ENCODE data around the gene RPL10. TPM values are rescaled to one million over a fixed set of nuclear protein-coding genes. Genes with fewer than 3 reads are reported as not detected.

Gene RPL10
- total and polyA plus RNA-seq, 9 of the 15 experiments (the other 6 are each of a cell fraction or from before 2014, with no cell fraction given), result 3,774 to 7,600 (median 5,014) TPM

DNA sequence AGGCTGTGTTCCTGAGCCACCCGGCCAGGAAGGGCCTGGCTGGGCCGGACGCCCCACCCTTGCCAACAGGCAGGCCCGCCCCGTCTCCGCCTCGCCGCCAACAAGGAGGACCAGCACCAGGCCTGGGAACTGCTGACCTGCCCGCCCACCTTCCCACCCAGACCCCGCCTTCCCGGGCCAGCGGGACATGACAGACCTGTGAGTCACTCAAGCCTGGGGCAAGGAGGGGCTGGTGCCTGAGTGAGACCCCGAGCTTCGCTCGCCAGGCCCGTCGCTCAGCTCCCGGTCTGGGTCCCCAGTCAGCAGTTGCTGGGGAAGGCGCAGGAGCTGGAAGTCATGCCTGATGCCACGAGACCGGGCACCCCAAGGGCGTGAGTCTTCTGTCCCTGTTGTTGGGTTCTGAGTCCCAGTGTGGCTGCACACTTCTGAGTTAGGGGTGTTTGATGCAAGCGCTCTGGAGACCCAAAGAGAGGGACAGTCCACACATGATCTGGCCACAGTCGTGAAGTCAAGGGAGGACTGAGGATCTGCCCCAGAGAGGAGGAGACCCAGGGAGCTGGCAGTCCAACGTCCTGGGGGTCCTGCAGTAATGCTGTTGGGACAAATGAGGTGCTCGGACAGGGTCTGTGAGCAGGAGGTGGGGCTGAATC lies 11.2 kb downstream of the RPL10 start, which contains the start of gene DNASE1L1 (continued):
- no peak for TF ChIP-seq ZNF699 (CRISPR knock-in tag; IDR thresholded peaks at IDR 0.05; ENCODE audit: insufficient replicate concordance)
- TF ChIP-seq ZNF175 (CRISPR knock-in tag; IDR thresholded peaks at IDR 0.05; ENCODE audit: low read depth), result no peak
- TF ChIP-seq, protein P1, sequence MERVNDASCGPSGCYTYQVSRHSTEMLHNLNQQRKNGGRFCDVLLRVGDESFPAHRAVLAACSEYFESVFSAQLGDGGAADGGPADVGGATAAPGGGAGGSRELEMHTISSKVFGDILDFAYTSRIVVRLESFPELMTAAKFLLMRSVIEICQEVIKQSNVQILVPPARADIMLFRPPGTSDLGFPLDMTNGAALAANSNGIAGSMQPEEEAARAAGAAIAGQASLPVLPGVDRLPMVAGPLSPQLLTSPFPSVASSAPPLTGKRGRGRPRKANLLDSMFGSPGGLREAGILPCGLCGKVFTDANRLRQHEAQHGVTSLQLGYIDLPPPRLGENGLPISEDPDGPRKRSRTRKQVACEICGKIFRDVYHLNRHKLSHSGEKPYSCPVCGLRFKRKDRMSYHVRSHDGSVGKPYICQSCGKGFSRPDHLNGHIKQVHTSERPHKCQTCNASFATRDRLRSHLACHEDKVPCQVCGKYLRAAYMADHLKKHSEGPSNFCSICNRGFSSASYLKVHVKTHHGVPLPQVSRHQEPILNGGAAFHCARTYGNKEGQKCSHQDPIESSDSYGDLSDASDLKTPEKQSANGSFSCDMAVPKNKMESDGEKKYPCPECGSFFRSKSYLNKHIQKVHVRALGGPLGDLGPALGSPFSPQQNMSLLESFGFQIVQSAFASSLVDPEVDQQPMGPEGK (CRISPR knock-in tag; IDR thresholded peaks at IDR 0.05; ENCODE audit: borderline replicate concordance), result no peak
- TF ChIP-seq, protein P2, sequence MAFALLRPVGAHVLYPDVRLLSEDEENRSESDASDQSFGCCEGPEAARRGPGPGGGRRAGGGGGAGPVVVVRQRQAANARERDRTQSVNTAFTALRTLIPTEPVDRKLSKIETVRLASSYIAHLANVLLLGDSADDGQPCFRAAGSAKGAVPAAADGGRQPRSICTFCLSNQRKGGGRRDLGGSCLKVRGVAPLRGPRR (CRISPR knock-in tag; IDR thresholded peaks at IDR 0.05), result no peak
- peak; percentile 76 for TF ChIP-seq HMGN3 (IDR thresholded peaks at IDR 0.05; ENCODE audit: borderline replicate concordance, extremely low read depth, insufficient read length, low read depth, low read length)
- TF ChIP-seq, protein P3, sequence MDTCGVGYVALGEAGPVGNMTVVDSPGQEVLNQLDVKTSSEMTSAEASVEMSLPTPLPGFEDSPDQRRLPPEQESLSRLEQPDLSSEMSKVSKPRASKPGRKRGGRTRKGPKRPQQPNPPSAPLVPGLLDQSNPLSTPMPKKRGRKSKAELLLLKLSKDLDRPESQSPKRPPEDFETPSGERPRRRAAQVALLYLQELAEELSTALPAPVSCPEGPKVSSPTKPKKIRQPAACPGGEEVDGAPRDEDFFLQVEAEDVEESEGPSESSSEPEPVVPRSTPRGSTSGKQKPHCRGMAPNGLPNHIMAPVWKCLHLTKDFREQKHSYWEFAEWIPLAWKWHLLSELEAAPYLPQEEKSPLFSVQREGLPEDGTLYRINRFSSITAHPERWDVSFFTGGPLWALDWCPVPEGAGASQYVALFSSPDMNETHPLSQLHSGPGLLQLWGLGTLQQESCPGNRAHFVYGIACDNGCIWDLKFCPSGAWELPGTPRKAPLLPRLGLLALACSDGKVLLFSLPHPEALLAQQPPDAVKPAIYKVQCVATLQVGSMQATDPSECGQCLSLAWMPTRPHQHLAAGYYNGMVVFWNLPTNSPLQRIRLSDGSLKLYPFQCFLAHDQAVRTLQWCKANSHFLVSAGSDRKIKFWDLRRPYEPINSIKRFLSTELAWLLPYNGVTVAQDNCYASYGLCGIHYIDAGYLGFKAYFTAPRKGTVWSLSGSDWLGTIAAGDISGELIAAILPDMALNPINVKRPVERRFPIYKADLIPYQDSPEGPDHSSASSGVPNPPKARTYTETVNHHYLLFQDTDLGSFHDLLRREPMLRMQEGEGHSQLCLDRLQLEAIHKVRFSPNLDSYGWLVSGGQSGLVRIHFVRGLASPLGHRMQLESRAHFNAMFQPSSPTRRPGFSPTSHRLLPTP (IDR thresholded peaks at IDR 0.05; ENCODE audit: borderline replicate concordance, extremely low read depth, insufficient read length), result no peak
- TF ChIP-seq TBP (optimal IDR thresholded peaks at IDR 0.05; ENCODE audit: low read depth, low read length), result no peak
- TF ChIP-seq NCOA1 (IDR thresholded peaks at IDR 0.05; ENCODE audit: low read depth), result no peak
- no peak for TF ChIP-seq PCBP1 (IDR thresholded peaks at IDR 0.05; ENCODE audit: low read depth, low read length, poor library complexity, severe bottlenecking)
- no peak for TF ChIP-seq PRMT5 (CRISPR knock-in tag; IDR thresholded peaks at IDR 0.05)
- TF ChIP-seq POLR2H (tag; IDR thresholded peaks at IDR 0.05; ENCODE audit: low read depth), result no peak
- no peak for TF ChIP-seq HLTF (IDR thresholded peaks at IDR 0.05)
- TF ChIP-seq ZNF589 (CRISPR knock-in tag; IDR thresholded peaks at IDR 0.05; ENCODE audit: low read depth), result no peak
- TF ChIP-seq MBD2 (IDR thresholded peaks at IDR 0.05; ENCODE audit: borderline replicate concordance, low read depth), result 0 out of 2 replicates have a peak, but pooled peaks have one; percentile 31
- no peak for TF ChIP-seq NFXL1 (CRISPR knock-in tag; IDR thresholded peaks at IDR 0.05)
- peak; percentile 73 for TF ChIP-seq POLR2G (IDR thresholded peaks at IDR 0.05; ENCODE audit: low read depth, low read length)
- TF ChIP-seq, protein P4, sequence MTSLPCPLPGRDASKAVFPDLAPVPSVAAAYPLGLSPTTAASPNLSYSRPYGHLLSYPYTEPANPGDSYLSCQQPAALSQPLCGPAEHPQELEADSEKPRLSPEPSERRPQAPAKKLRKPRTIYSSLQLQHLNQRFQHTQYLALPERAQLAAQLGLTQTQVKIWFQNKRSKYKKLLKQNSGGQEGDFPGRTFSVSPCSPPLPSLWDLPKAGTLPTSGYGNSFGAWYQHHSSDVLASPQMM (CRISPR knock-in tag; IDR thresholded peaks at IDR 0.05), result no peak
- no peak for TF ChIP-seq KLF6 (CRISPR knock-in tag; IDR thresholded peaks at IDR 0.05; ENCODE audit: borderline replicate concordance)
- TF ChIP-seq CEBPG (CRISPR knock-in tag; IDR thresholded peaks at IDR 0.05), result no peak
- no peak for TF ChIP-seq CEBPG (tag; conservative IDR thresholded peaks at IDR 0.05 in 1 of 2, IDR thresholded peaks at IDR 0.05 in 1 of 2)
- TF ChIP-seq, protein P5, sequence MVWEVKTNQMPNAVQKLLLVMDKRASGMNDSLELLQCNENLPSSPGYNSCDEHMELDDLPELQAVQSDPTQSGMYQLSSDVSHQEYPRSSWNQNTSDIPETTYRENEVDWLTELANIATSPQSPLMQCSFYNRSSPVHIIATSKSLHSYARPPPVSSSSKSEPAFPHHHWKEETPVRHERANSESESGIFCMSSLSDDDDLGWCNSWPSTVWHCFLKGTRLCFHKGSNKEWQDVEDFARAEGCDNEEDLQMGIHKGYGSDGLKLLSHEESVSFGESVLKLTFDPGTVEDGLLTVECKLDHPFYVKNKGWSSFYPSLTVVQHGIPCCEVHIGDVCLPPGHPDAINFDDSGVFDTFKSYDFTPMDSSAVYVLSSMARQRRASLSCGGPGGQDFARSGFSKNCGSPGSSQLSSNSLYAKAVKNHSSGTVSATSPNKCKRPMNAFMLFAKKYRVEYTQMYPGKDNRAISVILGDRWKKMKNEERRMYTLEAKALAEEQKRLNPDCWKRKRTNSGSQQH (CRISPR knock-in tag; IDR thresholded peaks at IDR 0.05), result no peak

Measured in K562 (cell line).